NCI-H1105 (cell line): ENCODE measurements around the gene F10.

Source experiments
- DNase-seq: peaks from one replicate; lab custom pipeline; 2025; lab: John Stamatoyannopoulos, UW

The F10 gene

GRCh38 chr13:113138792-113139551 lies 16.4 kb downstream of the F10 start:
- no peak for DNase-seq

DNA sequence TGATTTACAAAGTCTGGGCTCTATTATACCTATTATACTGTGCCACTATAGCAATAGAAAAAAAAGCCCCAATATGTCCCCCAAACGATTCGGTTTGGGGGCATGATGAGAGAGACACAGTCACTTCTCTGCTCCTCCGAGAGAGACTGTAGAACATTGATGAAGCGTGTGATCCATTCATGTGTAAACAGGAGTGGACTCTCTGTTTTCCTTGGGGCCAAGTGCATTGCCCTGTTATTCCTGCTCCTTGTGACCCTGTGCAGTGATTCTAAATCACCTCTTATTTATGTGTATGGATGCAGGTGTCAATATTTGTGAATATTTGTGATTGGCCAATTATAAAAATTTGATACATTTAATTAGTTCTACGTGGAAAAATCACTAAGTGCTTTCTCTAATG lies 17.0 kb downstream of the F10 start:
- DNase-seq, result no peak

DNA sequence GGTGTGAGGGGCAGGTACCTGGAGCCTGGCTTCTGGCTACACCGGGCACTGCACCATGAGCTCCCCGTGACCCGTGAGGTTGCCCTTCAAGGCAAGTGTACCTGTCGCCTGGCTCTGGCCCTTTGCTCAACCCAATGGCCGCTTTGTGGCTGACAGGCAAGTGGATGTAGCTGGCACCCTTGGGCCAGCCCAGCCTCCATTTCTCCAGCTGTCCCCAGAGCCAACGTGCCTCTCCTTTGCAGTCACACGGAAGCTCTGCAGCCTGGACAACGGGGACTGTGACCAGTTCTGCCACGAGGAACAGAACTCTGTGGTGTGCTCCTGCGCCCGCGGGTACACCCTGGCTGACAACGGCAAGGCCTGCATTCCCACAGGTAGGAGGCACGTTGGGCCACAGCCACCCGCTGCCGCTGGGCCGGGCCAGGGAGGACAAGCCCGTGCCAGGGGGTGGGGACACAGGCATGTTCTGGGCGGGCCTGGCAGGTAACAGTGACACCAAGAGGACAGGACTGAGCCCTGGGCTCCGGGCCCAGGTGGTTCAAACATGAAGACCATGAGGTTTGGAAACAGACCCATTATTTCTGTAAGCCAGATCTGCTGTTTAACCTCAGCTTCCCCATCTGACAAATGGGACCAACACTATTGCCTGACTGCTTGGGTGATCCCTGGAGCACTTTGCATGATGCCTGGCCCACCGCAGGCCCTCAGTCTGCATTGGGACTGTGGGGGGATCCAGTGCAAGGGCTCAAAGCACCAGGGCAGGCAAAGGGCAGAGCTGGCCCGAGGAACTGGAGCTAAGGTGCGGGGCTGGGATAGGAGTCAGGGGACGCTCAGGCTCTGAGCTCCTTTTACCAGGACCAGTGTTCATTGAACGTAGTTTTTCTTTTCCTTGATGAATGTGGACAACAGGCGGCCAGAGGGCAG lies 18.3 kb downstream of the F10 start:
- DNase-seq, result no peak

- DNase-seq, result no peak
Observed at GRCh38 chr13:113141601-113141970, 19.0 kb downstream of the F10 start.

DNA sequence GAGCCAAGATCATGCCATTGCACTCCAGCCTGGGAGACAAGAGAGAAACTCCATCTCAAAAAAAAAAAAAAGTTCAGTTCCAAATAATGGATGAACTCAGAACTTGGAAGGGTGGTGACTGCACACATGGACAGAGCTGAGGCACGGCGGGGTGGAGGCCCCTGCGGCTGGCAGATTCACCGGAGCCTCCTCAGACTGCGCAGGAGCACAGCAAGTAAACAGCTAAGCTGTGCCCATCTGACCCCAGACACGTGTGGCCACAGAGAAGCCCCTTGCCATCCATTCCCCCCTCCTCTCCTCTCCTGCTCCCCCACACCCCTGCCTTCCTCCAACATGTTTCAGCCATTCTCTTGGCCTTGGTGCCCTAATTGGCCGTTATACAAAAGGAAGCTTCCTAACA lies 20.3 kb downstream of the F10 start:
- DNase-seq, result no peak

DNA sequence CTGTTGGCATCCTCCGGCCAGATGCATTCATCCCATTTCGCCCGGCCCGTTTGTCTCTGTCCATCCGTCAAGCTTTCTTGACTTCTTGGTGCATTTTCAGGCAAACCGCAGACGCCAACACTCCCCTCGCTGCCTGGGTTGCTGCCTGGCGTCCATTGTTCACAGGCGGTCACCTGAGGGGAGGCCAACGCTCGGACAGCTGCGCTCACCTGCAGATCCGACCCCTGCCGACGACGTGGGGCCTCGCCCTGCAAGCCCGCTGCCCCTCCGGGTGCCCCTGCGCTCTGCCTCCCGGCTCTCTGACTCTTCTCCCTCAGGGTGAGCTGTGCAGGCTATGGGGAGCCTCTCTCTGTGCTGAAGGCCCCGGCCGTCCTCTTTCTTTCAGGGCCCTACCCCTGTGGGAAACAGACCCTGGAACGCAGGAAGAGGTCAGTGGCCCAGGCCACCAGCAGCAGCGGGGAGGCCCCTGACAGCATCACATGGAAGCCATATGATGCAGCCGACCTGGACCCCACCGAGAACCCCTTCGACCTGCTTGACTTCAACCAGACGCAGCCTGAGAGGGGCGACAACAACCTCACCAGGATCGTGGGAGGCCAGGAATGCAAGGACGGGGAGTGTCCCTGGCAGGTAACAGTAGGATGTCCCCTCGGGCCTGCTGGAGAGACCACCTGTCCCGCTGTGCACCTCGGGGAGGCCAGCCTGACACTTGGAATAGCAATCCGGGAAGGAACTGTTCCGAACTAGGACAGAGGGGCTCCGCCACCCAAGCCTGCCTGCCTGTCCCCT lies 21.1 kb downstream of the F10 start:
- DNase-seq, result no peak

DNA sequence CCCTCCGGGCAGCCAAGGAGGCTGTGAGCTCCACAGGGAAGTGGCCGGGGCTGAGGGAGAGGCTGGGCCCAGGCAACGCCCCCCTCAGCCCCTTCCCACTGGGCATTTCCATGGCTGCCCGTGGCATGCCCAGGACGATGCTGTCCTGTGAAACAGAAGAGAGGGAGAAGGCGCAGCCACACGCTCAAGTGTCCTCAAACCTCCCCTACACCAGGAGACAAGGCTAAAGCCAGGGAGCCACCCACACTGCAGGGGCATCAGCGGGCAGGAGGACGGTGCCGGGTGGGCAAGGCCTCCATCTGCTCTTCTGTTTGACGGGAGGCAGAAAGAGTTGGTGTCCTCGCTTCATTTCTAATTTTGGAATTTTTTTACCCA lies 21.6 kb downstream of the F10 start:
- DNase-seq, result no peak

DNA sequence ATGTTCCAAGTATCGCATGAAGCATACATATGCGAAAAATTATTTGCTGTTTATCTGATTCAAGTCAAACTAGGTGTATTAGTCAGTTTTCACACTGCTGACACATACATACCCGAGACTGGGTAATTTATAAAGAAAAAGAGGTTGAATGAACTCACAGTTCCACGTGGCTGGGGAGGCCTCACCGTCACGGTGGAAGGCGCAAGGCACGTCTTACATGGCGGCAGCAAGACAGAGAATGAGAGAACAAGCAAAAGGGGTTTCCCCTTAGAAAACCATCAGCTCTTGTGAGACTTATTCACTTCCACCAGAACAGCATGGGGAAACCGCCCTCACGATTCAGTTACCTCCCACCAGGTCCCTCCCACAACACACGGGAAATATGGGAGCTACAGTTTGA lies 22.9 kb downstream of the F10 start:
- DNase-seq, result no peak

- no peak for DNase-seq
Observed at GRCh38 chr13:113145911-113146598, 23.5 kb downstream of the F10 start.

DNA sequence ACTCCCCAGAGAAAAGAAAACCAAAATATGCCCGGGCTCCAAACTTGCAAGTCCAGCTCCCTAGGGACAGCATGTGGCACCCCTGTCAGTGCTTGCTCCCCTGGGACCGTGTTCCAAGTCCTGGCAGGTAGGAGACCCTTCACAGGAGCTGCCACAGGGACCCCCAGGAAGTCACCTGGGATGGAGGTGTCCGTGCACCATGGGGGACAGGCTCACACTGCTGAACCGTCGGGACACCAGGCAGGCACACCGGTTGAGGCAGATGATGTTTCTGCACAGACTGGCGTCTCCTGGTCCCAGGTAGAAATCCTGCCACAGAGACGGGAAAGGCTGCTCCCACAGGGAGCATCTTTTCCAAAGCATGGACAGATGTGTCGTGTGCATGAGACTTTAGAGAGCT lies 24.2 kb downstream of the F10 start:
- DNase-seq, result no peak

- DNase-seq, result no peak
Observed at GRCh38 chr13:113147206-113147605, 24.6 kb downstream of the F10 start.

DNA sequence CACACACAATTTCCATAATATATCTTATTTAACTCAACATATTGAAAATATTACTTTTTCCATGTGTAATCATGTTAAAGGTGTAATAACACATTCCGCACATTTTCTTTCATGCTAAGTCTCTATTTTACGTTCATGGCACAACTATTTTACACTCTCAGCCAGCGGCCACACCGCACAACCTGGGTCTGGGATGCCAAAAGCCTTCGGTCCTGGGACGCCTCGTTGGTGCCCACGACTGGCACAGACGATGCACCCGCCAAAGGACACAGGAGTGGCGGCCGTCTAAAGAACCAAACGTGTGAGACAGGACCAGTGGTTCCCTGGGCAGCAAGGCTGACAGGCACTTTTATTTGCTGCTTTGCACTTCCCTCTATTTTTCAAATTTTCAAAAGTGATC lies 25.8 kb downstream of the F10 start:
- DNase-seq, result no peak

- DNase-seq, result no peak
Observed at GRCh38 chr13:113148940-113149503, 26.4 kb downstream of the F10 start.

DNA sequence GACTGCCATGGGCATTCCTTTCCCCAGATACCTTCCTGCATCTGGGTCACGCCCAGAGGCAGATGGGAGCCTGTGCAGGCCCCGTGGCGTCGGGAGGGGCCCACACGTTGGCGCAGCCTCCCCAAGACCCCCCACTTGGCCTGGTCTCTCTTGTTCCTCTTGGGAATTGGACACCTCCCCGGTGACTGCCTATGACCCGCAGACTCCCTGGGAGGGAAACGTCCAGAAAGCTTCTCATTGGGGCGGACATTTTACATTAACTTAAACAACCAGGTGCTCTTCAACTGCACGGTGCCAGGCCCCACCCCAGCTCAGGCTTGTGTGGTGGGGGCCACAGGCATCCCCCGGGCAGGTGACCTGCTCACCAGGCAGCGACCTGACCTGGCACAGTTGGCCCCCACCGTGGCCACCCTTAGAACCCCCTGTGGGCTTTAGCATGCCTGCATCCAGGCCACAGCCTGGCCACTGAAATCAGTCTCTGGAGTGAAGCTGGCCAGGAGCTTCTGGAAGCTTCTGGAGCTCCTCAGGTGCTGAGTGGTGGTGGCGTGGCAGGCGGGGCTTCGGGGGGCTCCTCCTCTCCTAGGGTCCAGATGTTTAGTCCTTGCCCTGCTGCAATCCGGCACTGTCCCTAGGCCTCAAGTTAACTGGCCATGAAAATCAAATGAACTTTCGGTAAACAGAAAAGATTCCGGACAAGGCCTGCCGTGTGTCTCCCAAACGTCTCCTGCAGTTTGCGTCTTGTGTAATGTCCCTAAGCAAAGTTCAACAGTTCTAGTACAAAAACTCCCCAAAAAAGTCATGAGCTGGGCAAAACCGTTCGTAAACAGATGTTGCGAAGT lies 27.3 kb downstream of the F10 start:
- DNase-seq, result no peak

- no peak for DNase-seq
Observed at GRCh38 chr13:113150550-113151365, 28.2 kb downstream of the F10 start.

- no peak for DNase-seq
Observed at GRCh38 chr13:113151745-113152690, 29.4 kb downstream of the F10 start.

DNA sequence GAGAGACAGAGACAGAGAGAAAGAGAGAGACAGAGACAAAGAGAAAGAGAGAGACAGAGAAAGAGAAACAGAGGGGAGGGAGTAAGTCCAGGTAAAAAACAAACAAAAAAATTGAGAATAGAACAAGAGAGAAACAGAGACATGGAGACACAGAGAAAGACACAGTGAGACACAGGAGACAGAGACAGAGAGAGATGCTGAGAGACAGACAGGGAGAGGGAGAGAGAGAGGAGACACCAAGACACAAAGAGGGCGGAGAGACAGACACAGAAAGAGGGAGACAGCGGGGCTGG lies 30.0 kb downstream of the F10 start:
- no peak for DNase-seq

GRCh38 chr13:113152984-113153809 lies 30.6 kb downstream of the F10 start:
- peak; percentile 35 for DNase-seq
